ENCODE measurements around the gene AMBRA1. TPM values are rescaled to one million over a fixed set of nuclear protein-coding genes. Genes with fewer than 3 reads are reported as not detected.

The AMBRA1 gene
- total and polyA plus RNA-seq, 2 donors from 2014 or later = 8.0 to 32.6 TPM

GRCh38 chr11:46480166-46480726 is 113.6 kb downstream of the AMBRA1 start:
- intact Hi-C loops (cut with DNase I) = no loop called here
- H3K27ac ChIP-seq (ENCODE audit: low read depth in 2 of 2, low read length in 2 of 2) = no peak overlapping the region
- no peak for TF ChIP-seq CTCF (IDR thresholded peaks at IDR 0.05; ENCODE audit: borderline replicate concordance, extremely low read depth, insufficient read depth)
- H3K27me3 ChIP-seq (ENCODE audit: control insufficient read depth, insufficient read depth, low read length) = no peaks in the 10 kb centered on the region
- no peaks in the 10 kb centered on the region for H3K4me1 ChIP-seq (ENCODE audit: control insufficient read depth in 2 of 3, insufficient read depth in 2 of 3, low read depth in 1 of 3, low read length in 3 of 3)
- no peaks in the 10 kb centered on the region for H3K36me3 ChIP-seq (ENCODE audit: control insufficient read depth in 2 of 3, insufficient read depth in 3 of 3, low read length in 3 of 3)
- H3K4me3 ChIP-seq (ENCODE audit: low read length in 3 of 3) = no peak overlapping the region
- FAIRE-seq (no peak), DNase-seq (no peak)
- H3K9me3 ChIP-seq (ENCODE audit: control insufficient read depth in 2 of 3, insufficient read depth in 1 of 3, low read length in 3 of 3) = no peaks in the 10 kb centered on the region
- H3K9ac ChIP-seq (ENCODE audit: low read length in 3 of 3) = no peak overlapping the region

- H3K4me3 ChIP-seq (ENCODE audit: low read length in 3 of 3) = no peak overlapping the region
- intact Hi-C loops (cut with DNase I) = no loop called here
- H3K9ac ChIP-seq (ENCODE audit: low read length in 3 of 3) = no peak overlapping the region
- H3K9me3 ChIP-seq (ENCODE audit: control insufficient read depth in 2 of 3, insufficient read depth in 1 of 3, low read length in 3 of 3) = no peaks in the 10 kb centered on the region
- H3K4me1 ChIP-seq (ENCODE audit: control insufficient read depth in 2 of 3, insufficient read depth in 2 of 3, low read depth in 1 of 3, low read length in 3 of 3) = no peaks in the 10 kb centered on the region
- TF ChIP-seq CTCF (IDR thresholded peaks at IDR 0.05; ENCODE audit: borderline replicate concordance, extremely low read depth, insufficient read depth) = no peak
- DNase-seq = no peak
- no peak overlapping the region for H3K27ac ChIP-seq (ENCODE audit: low read depth in 2 of 2, low read length in 2 of 2)
- no peaks in the 10 kb centered on the region for H3K36me3 ChIP-seq (ENCODE audit: control insufficient read depth in 2 of 3, insufficient read depth in 3 of 3, low read length in 3 of 3)
- H3K27me3 ChIP-seq (ENCODE audit: control insufficient read depth, insufficient read depth, low read length) = no peaks in the 10 kb centered on the region
- no peak for FAIRE-seq
Measured at GRCh38 chr11:46479601-46480000, 114.2 kb downstream of the AMBRA1 start.

- Histone ChIP-seq H3K4me3 (ENCODE audit: low read length in 3 of 3) (no peak overlapping the region), H3K9me3 (ENCODE audit: control insufficient read depth in 2 of 3, insufficient read depth in 1 of 3, low read length in 3 of 3) (no peaks in the 10 kb centered on the region), H3K27me3 (ENCODE audit: control insufficient read depth, insufficient read depth, low read length) (no peaks in the 10 kb centered on the region), H3K9ac (ENCODE audit: low read length in 3 of 3) (no peak overlapping the region), H3K4me1 (ENCODE audit: control insufficient read depth in 2 of 3, insufficient read depth in 2 of 3, low read depth in 1 of 3, low read length in 3 of 3) (peaks cover 0 to 2% (median under 1%) of the 10 kb centered on the region in 3 donors), H3K36me3 (ENCODE audit: control insufficient read depth in 2 of 3, insufficient read depth in 3 of 3, low read length in 3 of 3) (no peaks in the 10 kb centered on the region), H3K27ac (ENCODE audit: low read depth in 2 of 2, low read length in 2 of 2) (no peak overlapping the region)
- no peak for FAIRE-seq
- DNase-seq = no peak
- no peak for TF ChIP-seq CTCF (IDR thresholded peaks at IDR 0.05; ENCODE audit: borderline replicate concordance, extremely low read depth, insufficient read depth)
- intact Hi-C loops (cut with DNase I) = no loop called here
Measured at GRCh38 chr11:46478196-46478595, 115.6 kb downstream of the AMBRA1 start.

- DNase-seq (no peak), FAIRE-seq (no peak)
- H3K36me3 ChIP-seq (ENCODE audit: control insufficient read depth in 2 of 3, insufficient read depth in 3 of 3, low read length in 3 of 3) = no peaks in the 10 kb centered on the region
- peaks cover 0 to 13% (median 7%) of the 10 kb centered on the region in 3 donors for H3K4me1 ChIP-seq (ENCODE audit: control insufficient read depth in 2 of 3, insufficient read depth in 2 of 3, low read depth in 1 of 3, low read length in 3 of 3)
- intact Hi-C loops (cut with DNase I) = no loop called here
- no peak overlapping the region for H3K4me3 ChIP-seq (ENCODE audit: low read length in 3 of 3)
- TF ChIP-seq CTCF (IDR thresholded peaks at IDR 0.05; ENCODE audit: borderline replicate concordance, extremely low read depth, insufficient read depth) = no peak
- H3K9me3 ChIP-seq (ENCODE audit: control insufficient read depth in 2 of 3, insufficient read depth in 1 of 3, low read length in 3 of 3) = no peaks in the 10 kb centered on the region
- no peak overlapping the region for H3K9ac ChIP-seq (ENCODE audit: low read length in 3 of 3)
- H3K27me3 ChIP-seq (ENCODE audit: control insufficient read depth, insufficient read depth, low read length) = no peaks in the 10 kb centered on the region
- H3K27ac ChIP-seq (ENCODE audit: low read depth in 2 of 2, low read length in 2 of 2) = no peak overlapping the region
Measured at GRCh38 chr11:46477136-46477535, 116.7 kb downstream of the AMBRA1 start.
